GM12891 (cell line): ENCODE results near the gene PARS2.

Experiments
- DNase-seq: peaks from one replicate; pipeline ENCODE4 v3.0.0; 2011; ENCODE audit warnings: low spot score; ENCODE audit not compliant: insufficient read length
- FAIRE-seq: peaks from 2 replicates; lab custom pipeline; 2011; peaks lifted over from hg19 to GRCh38; lab: Jason Lieb, UNC
- PAX5 ChIP-seq: IDR thresholded peaks from 2 replicates; pipeline ENCODE4 v1.6.1; 2011; ENCODE audit warnings: low read length, moderate library complexity, mild to moderate bottlenecking; ENCODE audit not compliant: insufficient read depth, severe bottlenecking
- POLR2A ChIP-seq: IDR thresholded peaks from 2 replicates; pipeline ENCODE4 v1.6.1; 2011; ENCODE audit warnings: low read depth, low read length, control low read depth
- POLR2AphosphoS5 ChIP-seq: IDR thresholded peaks from 2 replicates; pipeline ENCODE4 v1.6.1; 2011; ENCODE audit warnings: low read depth, low read length, control low read depth
- POU2F2 ChIP-seq: IDR thresholded peaks from 2 replicates; pipeline ENCODE4 v1.6.1; 2011; ENCODE audit warnings: low read depth, mild to moderate bottlenecking, control low read depth, low read length, moderate library complexity
- SPI1 ChIP-seq: IDR thresholded peaks from 2 replicates; pipeline ENCODE4 v1.6.1; 2011; ENCODE audit warnings: low read depth, low read length, control low read depth
- TAF1 ChIP-seq: IDR thresholded peaks from 2 replicates; pipeline ENCODE4 v1.6.1; 2011; ENCODE audit warnings: low read depth, low read length, control low read depth

The PARS2 gene

GRCh38 chr1:54711536-54711935 is 52.8 kb downstream of the PARS2 start:
- FAIRE-seq (no peak), DNase-seq (no peak)
- TF ChIP-seq SPI1 (no peak), POU2F2 (no peak), POLR2AphosphoS5 (no peak), TAF1 (no peak), POLR2A (no peak)

DNA sequence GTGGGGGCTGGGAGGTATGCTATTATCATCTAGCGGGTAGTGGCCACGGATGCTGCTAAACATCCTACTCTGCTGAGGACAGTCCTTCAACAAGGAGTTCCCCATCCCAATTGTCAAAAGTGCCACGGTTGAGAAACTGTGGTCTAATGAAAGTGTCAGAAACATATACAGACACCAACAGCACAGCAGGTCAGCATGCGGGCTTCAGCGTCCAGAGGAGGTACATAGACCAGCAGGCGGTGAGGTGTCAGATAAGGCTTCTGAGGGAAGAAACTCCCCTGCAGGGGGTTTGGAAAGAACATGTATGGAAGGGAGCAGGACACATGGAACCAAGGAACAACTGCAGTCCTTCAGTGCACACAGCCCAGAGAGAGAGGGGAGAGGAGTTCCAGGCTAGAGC is 53.5 kb downstream of the PARS2 start:
- no peak for DNase-seq
- no peak for FAIRE-seq
- no peak for TF ChIP-seq POLR2AphosphoS5
- no peak for TF ChIP-seq SPI1
- TF ChIP-seq POU2F2, result no peak
- no peak for TF ChIP-seq POLR2A
- no peak for TF ChIP-seq PAX5
- no peak for TF ChIP-seq TAF1

GRCh38 chr1:54710434-54710833 is 53.9 kb downstream of the PARS2 start:
- DNase-seq (no peak), FAIRE-seq (no peak)
- TF ChIP-seq POU2F2, result no peak
- no peak for TF ChIP-seq SPI1
- no peak for TF ChIP-seq POLR2A
- TF ChIP-seq PAX5, result no peak
- TF ChIP-seq TAF1, result no peak
- TF ChIP-seq POLR2AphosphoS5, result no peak

GRCh38 chr1:54709547-54710292 is 54.6 kb downstream of the PARS2 start:
- no peak for TF ChIP-seq POLR2AphosphoS5
- no peak for TF ChIP-seq POLR2A
- no peak for TF ChIP-seq SPI1
- no peak for TF ChIP-seq PAX5
- TF ChIP-seq TAF1, result no peak
- no peak for TF ChIP-seq POU2F2
- FAIRE-seq (no peak), DNase-seq (no peak)

DNA sequence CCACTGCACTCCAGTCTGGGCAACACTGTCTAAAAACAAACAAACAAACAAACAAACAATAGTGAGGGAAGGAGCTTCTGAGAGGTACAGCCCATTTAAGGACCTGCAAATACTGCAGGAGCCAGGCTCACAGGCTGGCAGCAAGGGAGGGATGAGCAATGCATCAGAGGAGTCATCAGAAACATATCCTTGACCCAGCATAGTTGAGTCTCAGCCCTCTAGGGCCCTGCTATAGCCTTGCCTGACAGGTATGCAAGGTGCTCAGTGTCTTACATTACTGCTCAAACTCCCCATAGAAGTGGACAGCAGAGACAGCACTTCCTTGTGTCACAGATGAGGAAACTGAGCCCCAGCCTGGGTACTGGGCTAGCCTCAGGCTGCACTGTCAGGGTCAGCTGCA is 55.9 kb downstream of the PARS2 start:
- DNase-seq (no peak), FAIRE-seq (no peak)
- TF ChIP-seq POLR2A (no peak), TAF1 (no peak), POLR2AphosphoS5 (no peak)
